Right cardiac atrium (tissue), 5 donors: ENCODE results near the gene TEKT2. TPM values are rescaled to one million over a fixed set of nuclear protein-coding genes. Genes with fewer than 3 reads are reported as not detected.

Source experiments
- ATAC-seq, 2 donors: fragments of 200-7000 bp; cut with Tn5 transposase; one replicate each; pipeline versions ENCODE4 v1.8.0 to v1.9.1; 2020; ENCODE audit warnings: moderate library complexity in 2 of 2, mild to moderate bottlenecking in 1 of 2
- DNase-seq, 3 donors: peaks; one replicate each; pipeline ENCODE4 v3.0.0-alpha.2; 2020
- H3K27ac ChIP-seq: one replicate; pipeline ENCODE4 v1.5.1; 2013; ENCODE audit warnings: mild to moderate bottlenecking, low read length, control low read depth, moderate library complexity
- H3K27me3 ChIP-seq: one replicate; pipeline ENCODE4 v1.6.1; 2013; ENCODE audit not compliant: control insufficient read depth, insufficient read depth
- H3K4me1 ChIP-seq: one replicate; pipeline ENCODE4 v1.6.1; 2013; ENCODE audit warnings: low read length; ENCODE audit not compliant: control insufficient read depth, insufficient read depth
- H3K4me3 ChIP-seq: one replicate; pipeline ENCODE4 v1.5.1; 2013; ENCODE audit warnings: low read length, control low read depth
- H3K9me3 ChIP-seq: one replicate; pipeline ENCODE4 v1.6.1; 2013; ENCODE audit warnings: low read length; ENCODE audit not compliant: control insufficient read depth
- WGBS: extraction: QIAGEN DNeasy Blood & Tissue Kit; methylation state at CpG from one replicate; pipeline ENCODE4 v1.1.7; 2013; 5-methylcytosine and 5-hydroxymethylcytosine counted together
- intact Hi-C, 4 donors: fragments of 100-400 bp; cut with DNase I; formaldehyde crosslinking; loops; one replicate each; pipeline versions ENCODE4 v1.11.0 to v1.14.0; 2022 to 2023
- polyA plus RNA-seq: library from polyadenylated mRNA; stranded (reverse); fragments of 200-250 nt; gene quantifications from one replicate; pipeline ENCODE4 v1.2.3, GENCODE V29; 2013
- total RNA-seq, 4 donors: library from RNA; stranded (reverse); fragmentation: NEBNext Ultra II Directional; extraction: Animal tissue kit (Norgen Biotek cat#: 25700); gene quantifications; one replicate each; pipeline ENCODE4 v1.2.1, GENCODE V29; 2021
- donor health status: healthy with polysubstance abuse.
- donor health status: DM: no; HTN: yes; CAD: no.
- donor health status: DM: no; HTN: no; CAD: no.
- donor health status: DM: no; HTN: yes; CAD: no; lungs with severe emphysema.
- donor health status: DM: yes; HTN: yes; CAD: no.

TEKT2 gene
- total and polyA plus RNA-seq, 5 donors = 0.14 to 0.35 (median 0.23) TPM; not detected in 2

- ATAC-seq = no peak
These were observed 6.8 kb upstream of the TEKT2 start for GRCh38 chr1:36076979-36077573.

DNA sequence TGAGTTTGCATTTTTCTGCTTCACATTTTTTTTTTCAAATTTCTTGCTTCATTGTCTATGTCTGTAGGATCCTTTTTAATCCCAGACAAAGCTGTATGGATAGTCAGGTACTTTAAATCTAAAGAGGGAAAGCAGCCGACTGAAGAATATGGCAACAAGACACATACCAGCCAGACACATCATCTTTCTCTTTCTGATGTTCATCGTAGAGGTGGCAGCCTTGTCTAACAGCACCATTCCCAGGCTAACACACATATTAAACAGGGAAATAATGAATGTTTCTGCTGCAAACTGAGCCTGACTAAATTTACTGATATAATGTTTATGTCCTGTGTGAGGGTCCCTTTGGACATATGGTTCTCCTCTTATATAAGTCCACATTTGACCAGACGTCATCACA, 3.7 kb upstream of the TEKT2 start:
- intact Hi-C loops = no loop called here
- Histone ChIP-seq H3K27me3 (no peaks in the 10 kb centered on the region), H3K9me3 (no peaks in the 10 kb centered on the region), H3K4me3 (no peak overlapping the region), H3K27ac (no peak overlapping the region), H3K4me1 (no peaks in the 10 kb centered on the region)
- 50% methylated on average over 3 of the region's 3 CpGs for WGBS
- DNase-seq = no peak
- no peak for ATAC-seq

More at GRCh38 chr1:36076979-36077573, 6.8 kb upstream of the TEKT2 start:
- Histone ChIP-seq H3K27me3 (no peaks in the 10 kb centered on the region), H3K4me3 (no peak overlapping the region), H3K9me3 (no peaks in the 10 kb centered on the region), H3K4me1 (no peaks in the 10 kb centered on the region), H3K27ac (no peak overlapping the region)
- DNase-seq = no peak
- intact Hi-C loops = no loop called here
- WGBS = 46% methylated on average over 4 of the region's 4 CpGs

GRCh38 chr1:36080801-36081200, 3.1 kb upstream of the TEKT2 start:
- 68% methylated on average over 6 of the region's 6 CpGs for WGBS
- no peaks in the 10 kb centered on the region for H3K4me1 ChIP-seq
- intact Hi-C loops = no loop called here
- no peaks in the 10 kb centered on the region for H3K9me3 ChIP-seq
- H3K27ac ChIP-seq = no peak overlapping the region
- ATAC-seq (no peak), DNase-seq (no peak)
- H3K27me3 ChIP-seq = no peaks in the 10 kb centered on the region
- no peak overlapping the region for H3K4me3 ChIP-seq

- no peaks in the 10 kb centered on the region for H3K4me1 ChIP-seq
- H3K9me3 ChIP-seq = no peaks in the 10 kb centered on the region
- 69% methylated on average over 3 of the region's 3 CpGs for WGBS
- H3K4me3 ChIP-seq = no peak overlapping the region
- DNase-seq (no peak), ATAC-seq (no peak)
- intact Hi-C loops = no loop called here
- H3K27me3 ChIP-seq = no peaks in the 10 kb centered on the region
- no peak overlapping the region for H3K27ac ChIP-seq
These were observed 1.9 kb upstream of the TEKT2 start for GRCh38 chr1:36081926-36082485.

DNA sequence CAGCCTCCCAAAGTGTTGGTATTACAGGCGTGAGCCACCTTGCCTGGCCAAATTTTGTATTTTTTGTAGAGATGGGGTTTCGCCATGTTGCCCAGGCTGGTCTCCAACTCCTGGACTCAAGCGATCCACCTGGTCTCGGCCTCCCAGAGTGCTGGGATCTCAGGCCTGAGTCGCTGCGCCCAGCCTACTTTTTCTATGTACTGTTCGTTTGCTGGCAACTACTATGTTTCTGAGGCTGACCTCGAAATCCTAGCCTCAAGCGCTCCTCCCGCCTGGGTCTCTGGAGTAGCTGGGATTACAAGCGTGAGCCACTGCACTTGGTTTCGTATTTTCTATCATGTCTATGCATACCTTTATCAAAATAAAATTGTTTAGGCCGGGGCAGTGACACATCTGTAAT, 675 bp upstream of the TEKT2 start:
- intact Hi-C loops = no loop called here
- H3K27me3 ChIP-seq = no peaks in the 10 kb centered on the region
- H3K9me3 ChIP-seq = no peaks in the 10 kb centered on the region
- ATAC-seq (no peak), DNase-seq (no peak)
- WGBS = 87% methylated on average over 13 of the region's 13 CpGs
- no peak overlapping the region for H3K4me3 ChIP-seq
- no peak overlapping the region for H3K27ac ChIP-seq
- H3K4me1 ChIP-seq = no peaks in the 10 kb centered on the region

- Histone ChIP-seq H3K4me1 (peaks cover 2% of the 10 kb centered on the region), H3K4me3 (peak overlapping the region; percentile 51), H3K27me3 (no peaks in the 10 kb centered on the region), H3K9me3 (no peaks in the 10 kb centered on the region), H3K27ac (no peak overlapping the region)
- intact Hi-C loops = no loop called here
- DNase-seq (no peak), ATAC-seq (no peak)
- WGBS = 52% methylated on average over 19 of the region's 19 CpGs
These were observed 712 bp downstream of the TEKT2 start for GRCh38 chr1:36084497-36085115.

GRCh38 chr1:36085126-36085525, 1.2 kb downstream of the TEKT2 start:
- Histone ChIP-seq H3K4me3 (no peak overlapping the region), H3K27ac (no peak overlapping the region), H3K27me3 (no peaks in the 10 kb centered on the region), H3K4me1 (peaks cover 3% of the 10 kb centered on the region), H3K9me3 (no peaks in the 10 kb centered on the region)
- ATAC-seq (no peak), DNase-seq (no peak)
- 84% methylated on average over 9 of the region's 9 CpGs for WGBS
- intact Hi-C loops = no loop called here

- intact Hi-C loops = no loop called here
- Histone ChIP-seq H3K27ac (no peak overlapping the region), H3K4me1 (peaks cover 3% of the 10 kb centered on the region), H3K9me3 (no peaks in the 10 kb centered on the region), H3K4me3 (no peak overlapping the region), H3K27me3 (no peaks in the 10 kb centered on the region)
- 91% methylated on average over 29 of the region's 29 CpGs for WGBS
- DNase-seq = no peak
- ATAC-seq = no peak
These were observed 2.0 kb downstream of the TEKT2 start for GRCh38 chr1:36085686-36086526.

GRCh38 chr1:36086529-36087232, 2.8 kb downstream of the TEKT2 start:
- Histone ChIP-seq H3K27me3 (no peaks in the 10 kb centered on the region), H3K27ac (no peak overlapping the region), H3K4me1 (peaks cover 3% of the 10 kb centered on the region), H3K9me3 (no peaks in the 10 kb centered on the region), H3K4me3 (no peak overlapping the region)
- 74% methylated on average over 12 of the region's 12 CpGs for WGBS
- ATAC-seq (no peak), DNase-seq (no peak)
- intact Hi-C loops = no loop called here

DNA sequence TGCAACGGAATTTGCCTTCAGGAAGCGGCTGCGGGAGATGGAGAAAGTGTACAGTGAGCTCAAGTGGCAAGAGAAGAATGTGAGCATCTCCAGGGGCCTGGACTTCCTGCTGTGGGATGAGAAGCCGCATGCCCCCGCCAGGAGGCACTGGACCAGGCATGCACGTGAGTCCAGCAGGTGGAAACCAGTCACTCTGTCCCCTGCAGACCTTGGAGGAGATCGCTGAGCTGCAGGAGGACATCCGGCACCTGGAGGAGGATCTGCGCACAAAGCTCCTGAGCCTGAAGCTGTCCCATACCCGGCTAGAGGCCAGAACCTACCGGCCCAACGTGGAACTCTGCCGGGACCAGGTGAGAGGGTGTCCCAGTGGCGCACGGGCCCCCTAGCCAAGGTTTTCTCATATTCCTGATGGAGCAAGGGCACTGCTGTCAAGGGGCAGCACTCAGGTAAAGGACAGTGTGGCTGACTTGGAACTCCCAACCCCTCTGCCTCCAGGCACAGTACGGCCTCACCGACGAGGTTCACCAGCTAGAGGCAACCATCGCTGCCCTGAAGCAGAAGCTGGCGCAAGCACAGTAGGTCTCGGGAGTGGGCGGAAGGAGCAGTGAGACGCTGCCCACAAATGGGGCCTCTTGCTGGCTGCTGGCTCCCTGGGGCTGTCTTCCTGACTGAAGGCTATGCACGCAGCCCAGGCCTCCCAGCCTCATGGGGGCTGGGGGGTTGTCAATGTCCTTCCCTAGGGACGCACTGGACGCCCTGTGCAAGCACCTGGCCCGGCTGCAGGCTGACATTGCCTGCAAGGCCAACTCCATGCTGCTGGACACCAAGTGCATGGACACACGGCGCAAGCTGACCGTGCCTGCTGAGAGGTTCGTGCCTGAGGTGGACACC, 3.6 kb downstream of the TEKT2 start:
- H3K27me3 ChIP-seq = no peaks in the 10 kb centered on the region
- DNase-seq (peak in 2 of 3 donors; percentile 59 to 60), ATAC-seq (no peak)
- intact Hi-C loops = no loop called here
- no peaks in the 10 kb centered on the region for H3K9me3 ChIP-seq
- H3K27ac ChIP-seq = no peak overlapping the region
- no peak overlapping the region for H3K4me3 ChIP-seq
- WGBS = 84% methylated on average over 31 of the region's 31 CpGs
- peaks cover 3% of the 10 kb centered on the region for H3K4me1 ChIP-seq
